GM18511 (cell line): ENCODE results near the gene RABGAP1.

Experiments used
- ATAC-seq: cut with Tn5 transposase; IDR thresholded peaks from one replicate; pipeline ENCODE4 v1.9.1; 2021; ENCODE audit warnings: mild to moderate bottlenecking, moderate library complexity; ENCODE audit not compliant: unreplicated experiment

Gene RABGAP1

DNA sequence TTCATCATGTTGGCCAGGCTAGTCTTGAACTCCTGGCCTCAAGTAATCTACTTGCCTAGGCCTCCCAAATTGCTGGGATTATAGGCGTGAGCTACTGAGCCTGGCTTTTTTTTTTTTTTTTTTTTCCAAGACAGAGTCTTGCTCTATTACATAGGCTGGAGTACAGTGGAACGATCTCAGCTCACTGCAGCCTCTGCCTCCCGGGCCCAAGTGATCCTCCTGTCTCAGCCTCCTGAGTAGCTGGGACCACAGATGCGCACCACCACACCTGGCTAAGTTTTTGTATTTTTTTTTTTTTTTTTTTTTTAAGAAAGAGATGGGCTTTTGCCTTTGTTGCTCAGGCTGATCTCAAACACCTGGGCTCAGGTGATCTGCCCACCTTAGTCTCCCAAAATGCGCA lies 66.4 kb downstream of the RABGAP1 start:
- ATAC-seq = no peak

DNA sequence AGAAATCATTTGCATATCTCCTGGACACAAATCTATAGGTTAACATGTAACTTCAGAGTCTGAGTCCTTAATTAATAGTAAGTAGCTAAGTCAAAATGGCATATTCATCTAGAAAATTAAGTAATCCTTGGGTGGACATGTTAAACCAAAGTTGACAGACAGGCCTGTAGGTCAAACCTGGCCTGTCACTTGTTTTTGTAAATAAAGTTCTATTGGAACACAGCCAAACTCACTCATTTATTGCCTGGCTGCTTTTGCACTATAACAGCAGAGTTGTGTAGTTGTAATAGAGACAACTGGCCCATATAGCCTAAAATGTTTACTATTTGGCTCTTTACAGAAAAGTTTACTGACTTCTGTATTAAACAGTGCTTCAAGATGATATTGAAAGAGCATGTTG lies 68.1 kb downstream of the RABGAP1 start:
- ATAC-seq = no peak

DNA sequence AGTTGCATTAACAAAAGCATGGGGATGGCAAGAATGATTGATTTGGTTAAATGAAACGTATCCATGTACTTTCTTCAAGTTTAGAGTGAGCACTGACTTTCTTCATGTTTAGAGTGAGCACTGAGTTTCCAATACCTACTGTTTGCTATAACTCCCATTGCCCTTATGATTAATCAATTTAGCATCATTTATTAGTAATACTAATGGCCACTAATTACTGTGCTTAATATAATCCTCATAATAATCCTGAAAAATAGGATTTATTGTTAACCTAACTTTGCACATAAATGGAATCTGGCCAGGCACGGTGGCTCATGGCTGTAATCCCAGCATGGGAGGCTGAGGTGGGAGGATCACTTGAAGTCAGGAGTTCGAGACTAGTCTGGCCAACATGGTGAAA lies 70.6 kb downstream of the RABGAP1 start:
- ATAC-seq = no peak

DNA sequence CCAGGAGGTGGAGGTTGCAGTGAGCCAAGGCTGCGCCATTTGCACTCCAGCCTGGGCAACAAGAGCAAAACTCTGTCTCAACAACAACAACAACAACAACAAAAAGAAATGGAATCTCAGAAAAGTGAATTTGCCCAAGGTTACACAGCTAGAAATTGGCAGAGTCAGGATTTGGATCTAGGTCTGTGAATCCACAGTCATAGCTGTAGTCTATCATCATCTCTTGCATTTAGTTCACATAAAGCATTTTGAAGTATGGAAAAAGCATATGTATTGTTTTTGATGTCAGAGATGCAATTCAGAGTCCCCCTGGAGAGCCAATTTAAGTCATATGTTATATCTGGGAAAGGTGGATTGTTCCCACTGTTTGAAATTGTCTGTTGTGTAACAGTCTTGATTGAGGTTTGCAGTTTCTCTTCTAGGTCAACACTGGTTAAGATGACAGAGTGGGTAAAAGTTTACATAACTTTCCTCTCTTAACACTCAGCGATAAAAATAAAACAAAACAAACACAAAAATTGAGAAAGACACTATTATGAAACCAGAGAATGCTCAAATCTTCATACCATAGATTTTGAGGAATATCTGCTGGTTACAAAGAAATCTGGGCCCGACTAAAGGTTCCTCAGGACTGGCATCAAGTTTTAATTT lies 71.2 kb downstream of the RABGAP1 start:
- ATAC-seq = no peak

DNA sequence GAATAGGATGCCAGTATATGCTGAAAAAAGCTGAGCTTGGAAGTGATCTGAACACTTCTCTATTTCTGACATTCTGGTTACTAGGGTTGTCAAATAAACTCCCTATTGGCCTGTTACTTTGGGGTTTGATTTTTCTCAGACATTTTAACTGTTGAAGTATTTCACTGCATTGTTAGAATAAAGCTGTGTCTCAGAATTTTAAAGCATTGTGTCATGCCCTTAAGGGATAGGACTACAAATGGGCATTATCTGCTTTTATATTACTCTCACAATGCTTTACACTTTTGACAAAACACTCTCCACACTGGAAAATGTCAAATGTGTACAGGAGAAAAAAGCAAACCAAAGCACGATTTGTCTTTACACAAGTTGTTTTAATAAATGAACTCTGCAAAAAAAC lies 75.8 kb downstream of the RABGAP1 start:
- ATAC-seq = no peak

DNA sequence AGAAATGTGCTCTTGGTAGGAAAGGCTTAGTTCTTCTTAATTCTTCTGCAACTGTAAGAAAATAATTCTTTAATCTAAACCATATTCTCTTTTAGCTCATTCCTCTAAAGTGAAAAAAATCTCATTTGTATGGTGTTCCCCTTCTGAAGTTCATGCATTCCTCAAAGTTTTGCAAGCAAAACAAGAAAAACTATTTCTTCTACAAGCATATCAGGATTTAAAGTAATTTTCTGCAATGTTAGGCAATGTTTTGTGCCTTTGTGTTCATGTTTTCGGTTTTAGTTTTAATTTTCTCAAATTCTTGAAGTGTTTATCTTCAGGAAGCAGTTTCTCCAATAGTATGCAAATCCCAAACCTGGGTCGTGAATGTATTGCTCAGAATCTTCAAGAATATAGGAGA lies 80.0 kb downstream of the RABGAP1 start:
- no peak for ATAC-seq

DNA sequence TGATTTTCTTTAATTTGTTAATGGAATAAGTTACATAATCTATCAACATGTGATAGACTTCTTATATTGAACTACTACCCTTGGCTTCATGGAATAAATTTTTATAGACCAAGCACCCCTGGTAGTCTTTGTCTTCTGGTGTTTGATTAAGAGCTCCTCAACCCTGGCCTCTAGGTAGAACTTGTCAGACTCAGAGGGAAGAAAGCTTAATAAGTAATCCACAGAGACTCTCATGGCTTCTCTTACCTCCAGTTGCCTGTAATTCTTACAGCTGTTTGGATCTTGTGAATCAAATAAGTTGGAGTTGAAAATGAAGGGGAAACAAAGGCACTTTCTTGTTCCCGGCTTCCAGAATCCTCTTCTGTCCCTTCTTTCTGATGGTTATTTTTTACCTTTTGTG lies 85.6 kb downstream of the RABGAP1 start:
- ATAC-seq = no peak

DNA sequence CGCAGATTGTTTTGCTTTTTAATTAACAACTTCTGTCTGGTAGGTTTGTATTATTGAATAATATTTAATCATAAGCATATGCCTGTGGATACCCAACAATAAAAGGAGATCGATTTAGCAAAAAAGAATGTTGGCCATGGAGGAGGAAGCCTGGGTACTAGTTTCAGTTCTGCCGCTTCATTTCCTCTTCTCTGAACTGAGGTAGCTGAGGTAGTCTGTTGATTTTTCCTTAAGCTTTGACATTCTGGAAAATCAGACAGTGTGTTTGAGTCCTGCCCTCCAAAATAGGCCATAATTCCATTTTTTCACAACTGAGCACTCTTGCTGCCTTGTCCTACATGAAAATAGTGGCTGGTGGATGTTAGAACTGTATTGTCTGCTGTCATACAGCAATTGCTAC lies 86.7 kb downstream of the RABGAP1 start:
- ATAC-seq = no peak

DNA sequence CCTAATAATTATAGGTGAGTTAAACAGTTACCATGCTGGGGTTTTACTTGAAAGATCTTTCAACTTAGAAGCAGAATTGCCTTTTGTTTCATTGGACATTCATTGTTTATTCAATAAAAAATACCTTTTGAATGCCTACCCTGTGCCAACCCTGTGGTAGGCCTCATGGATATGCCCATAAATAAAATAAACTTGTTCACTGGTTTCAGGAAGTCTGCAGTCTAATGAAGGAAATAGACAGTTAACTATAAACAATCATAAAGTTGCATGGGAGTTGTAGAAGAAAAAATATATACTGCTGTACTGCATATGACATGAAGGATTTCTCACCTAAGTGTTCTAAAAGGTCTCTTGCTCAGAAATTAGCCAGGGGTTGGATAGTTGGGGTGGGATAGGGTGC lies 87.3 kb downstream of the RABGAP1 start:
- no peak for ATAC-seq

DNA sequence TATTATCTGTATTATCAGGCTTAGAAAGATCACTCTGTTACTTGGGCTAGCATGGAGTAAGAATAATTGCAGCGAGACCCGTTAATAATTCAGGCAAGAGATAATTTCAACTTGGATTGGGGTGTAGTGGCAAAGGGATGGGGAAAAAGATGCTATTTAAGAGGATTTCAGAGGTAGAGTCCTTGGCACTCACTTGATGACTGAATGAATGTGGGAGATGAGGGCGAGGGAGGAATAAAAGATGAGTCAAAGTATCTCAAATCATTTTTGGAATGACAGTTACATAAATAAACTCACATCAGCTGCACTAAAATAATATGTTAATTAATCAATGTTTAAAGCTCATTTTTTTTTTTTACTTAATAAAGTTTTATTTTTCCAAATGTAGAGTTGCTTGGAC lies 88.2 kb downstream of the RABGAP1 start:
- ATAC-seq = no peak

DNA sequence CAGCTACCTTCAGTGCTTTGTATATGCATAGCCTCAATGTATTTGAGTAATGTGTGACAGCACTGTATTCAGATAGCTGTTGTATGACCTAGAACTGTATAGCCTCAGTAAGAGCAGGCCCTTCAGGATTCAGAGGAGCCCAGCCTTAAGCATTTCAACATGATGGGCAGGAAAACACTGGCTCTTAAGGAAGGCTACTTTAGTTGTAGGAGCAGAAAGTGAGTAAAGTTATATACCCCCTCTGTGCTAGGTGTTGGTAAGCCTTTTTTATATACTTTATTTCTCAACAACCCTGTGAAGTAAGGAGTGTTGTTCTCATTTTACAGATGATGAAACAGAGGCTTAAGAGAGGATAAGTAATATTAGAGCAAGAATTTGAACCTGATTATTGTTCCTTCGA lies 91.1 kb downstream of the RABGAP1 start:
- ATAC-seq = no peak

DNA sequence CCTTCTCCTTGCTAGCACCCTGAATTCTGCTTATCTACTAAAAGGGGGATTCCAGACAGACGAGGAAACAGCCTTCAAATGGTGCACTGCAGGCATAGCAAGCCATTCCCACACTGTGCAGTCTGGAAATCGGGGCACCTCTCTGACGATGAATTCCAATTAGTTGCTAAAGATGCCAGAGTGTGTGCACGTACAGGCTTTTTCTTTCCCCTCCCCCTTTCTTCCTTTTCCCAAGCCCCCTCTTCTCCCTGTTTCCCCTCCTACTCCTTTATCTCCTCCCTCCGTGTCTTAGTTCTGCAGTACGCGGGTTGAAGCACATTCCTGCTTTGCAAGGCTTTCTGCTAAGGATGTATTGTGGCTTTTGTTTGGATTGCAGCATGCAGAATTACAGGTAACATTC lies 92.5 kb downstream of the RABGAP1 start, which contains the start of gene GPR21:
Gene GPR21 (plus strand): TSS at position 316 of the 400 bp plus-strand sequence. CDS start 900 bp downstream, outside the sequence.
- ATAC-seq = no peak

DNA sequence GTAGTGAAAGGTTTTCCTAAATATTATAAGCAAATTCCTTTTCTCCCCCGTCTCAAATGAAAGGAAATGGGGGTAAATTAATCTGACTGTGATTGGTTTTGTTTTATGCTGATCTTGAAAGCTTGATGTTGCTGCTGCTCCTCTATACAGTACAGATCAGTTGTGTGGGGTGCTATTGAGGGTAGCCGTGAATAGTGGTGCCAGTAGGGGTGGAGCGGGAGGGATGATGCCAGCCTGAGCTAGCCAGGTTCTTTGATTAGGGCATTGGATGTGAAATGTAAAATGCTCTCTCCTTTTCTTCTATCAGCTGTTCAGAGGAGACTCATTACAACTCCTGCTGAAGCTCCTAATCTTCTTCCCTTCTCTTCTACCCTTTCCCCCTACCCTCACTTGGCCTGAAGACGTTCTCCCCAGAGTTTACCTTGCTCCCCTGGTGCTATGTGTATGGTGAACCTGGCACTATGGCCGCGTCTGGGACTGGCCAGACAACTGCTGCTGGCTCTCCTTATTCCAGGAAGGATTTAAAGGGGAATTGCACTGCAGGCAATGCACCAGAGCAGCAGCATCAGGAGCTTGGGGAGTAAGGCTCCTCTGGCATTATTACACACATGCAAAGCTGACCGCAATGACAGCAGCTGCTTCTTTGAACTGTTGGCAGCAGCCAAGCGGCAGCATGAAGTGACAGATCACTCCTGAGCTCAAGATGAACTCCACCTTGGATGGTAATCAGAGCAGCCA lies 93.2 kb downstream of the RABGAP1 start:
- ATAC-seq = no peak

DNA sequence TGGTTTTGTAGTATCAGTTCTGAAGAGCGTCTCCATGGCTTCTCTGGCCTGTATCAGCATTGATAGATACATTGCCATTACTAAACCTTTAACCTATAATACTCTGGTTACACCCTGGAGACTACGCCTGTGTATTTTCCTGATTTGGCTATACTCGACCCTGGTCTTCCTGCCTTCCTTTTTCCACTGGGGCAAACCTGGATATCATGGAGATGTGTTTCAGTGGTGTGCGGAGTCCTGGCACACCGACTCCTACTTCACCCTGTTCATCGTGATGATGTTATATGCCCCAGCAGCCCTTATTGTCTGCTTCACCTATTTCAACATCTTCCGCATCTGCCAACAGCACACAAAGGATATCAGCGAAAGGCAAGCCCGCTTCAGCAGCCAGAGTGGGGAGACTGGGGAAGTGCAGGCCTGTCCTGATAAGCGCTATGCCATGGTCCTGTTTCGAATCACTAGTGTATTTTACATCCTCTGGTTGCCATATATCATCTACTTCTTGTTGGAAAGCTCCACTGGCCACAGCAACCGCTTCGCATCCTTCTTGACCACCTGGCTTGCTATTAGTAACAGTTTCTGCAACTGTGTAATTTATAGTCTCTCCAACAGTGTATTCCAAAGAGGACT lies 94.2 kb downstream of the RABGAP1 start:
- no peak for ATAC-seq

DNA sequence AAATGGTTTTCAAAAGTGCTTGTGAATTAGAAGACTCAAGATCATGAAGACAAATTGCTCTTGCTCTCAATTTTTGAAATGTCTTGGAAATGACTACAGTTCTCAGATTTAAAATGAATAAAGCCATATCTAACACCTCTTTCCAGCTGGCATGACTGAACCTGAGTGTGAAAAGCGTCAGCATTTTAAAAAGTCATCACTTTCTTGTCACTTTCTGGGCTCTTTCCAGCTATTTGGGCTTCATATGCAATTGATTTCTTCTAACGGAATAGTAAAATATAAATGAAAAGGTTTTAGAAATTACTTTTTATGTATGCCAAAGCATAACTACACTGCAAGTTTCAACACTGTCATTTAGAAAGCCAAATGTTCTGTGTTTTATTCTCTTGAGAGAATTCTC lies 95.0 kb downstream of the RABGAP1 start:
- no peak for ATAC-seq

DNA sequence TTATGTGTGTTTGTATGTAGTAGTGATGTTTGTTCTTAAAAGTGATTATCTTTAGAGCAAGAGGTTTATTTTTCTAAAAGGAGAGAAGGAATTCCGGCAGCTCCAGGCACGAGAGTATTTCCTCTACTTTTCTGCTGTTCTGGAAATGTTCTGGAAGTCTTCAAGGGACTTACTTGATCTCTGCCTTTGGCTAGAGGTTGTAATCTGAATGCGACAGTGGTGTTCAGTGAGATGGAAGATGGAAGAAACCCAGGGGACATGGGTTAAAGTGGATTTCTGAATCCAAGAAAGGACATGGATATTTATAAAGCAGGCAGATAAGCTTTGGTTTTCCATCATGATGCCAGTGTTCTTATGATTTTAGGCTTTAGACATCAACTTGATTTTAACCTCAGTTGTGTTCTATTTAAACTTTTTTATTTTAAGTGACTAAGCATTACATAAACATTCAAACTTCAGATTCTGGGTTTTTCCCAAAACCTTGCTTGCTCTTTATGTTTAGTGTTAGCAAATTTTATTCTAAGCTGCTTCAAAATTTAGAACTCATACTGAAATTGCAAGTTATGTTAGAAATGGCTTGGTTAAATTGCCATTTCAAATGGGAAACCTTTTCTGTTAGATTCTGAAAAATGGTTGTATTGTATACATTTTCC lies 96.2 kb downstream of the RABGAP1 start:
- ATAC-seq = no peak

DNA sequence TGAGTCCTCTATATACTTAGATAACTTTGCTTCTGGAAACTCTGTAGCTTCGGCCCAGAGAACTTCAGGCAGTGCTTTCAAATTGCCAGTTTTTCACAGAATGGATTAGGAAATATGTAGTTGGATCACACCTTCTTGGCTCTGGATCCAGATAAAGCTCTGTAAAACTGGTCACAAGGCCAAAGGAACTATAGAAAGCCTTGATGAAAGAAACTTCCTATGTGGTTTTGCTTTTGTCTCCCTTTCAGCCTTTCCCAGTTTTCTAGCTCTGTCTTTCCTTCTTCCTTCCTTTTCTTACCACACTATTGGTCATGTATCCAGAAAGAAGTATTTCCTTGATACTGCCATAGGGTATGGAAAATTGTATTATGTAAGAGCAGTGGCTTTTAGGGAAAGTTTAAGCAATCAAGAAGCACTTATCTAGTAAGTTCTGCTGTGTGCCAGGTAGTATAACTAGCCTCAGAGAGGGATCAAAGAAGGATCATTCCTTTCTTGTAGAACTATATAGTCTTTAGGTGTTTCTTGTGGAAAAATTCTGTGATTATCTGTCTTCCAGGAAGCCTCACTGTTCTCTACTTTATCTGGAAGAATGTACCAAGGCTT lies 98.9 kb downstream of the RABGAP1 start:
- ATAC-seq = no peak

DNA sequence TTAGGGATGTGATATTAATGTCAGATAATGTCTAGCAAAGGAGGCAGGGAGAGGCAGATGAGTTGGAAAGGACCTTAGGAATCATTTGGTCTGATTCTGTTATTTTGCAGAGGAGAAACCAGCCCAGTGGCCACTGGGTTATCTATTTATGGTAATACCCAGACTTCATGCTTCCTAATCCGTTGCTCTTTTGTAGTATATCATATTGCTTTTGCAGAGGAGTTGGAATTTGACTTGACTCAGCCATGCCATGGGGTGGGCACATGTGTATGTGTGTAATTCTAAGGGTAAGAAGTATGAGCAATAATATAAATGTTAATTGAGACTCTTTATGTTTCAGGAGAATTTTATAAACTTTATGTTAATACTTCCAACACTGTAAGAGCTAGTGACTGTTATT lies 100.0 kb downstream of the RABGAP1 start:
- ATAC-seq = no peak

DNA sequence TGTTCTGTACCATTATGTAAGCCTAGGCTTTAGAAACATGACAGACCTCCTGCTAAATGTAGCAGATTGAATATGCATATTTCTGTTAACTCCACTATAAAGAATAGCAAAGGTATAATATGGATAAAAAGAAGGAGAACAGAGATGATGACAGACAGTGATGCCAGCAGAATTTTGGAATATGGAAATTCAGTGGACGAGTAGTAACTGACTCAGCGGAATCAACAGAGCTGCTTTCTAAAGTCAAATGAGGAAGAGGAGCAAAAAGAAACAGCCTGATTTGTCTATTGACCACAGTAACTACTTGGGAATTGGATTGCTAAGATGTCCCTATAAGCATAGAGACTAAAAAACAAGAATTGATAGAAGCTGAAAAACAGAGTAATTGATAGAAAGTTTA lies 100.7 kb downstream of the RABGAP1 start:
- no peak for ATAC-seq

DNA sequence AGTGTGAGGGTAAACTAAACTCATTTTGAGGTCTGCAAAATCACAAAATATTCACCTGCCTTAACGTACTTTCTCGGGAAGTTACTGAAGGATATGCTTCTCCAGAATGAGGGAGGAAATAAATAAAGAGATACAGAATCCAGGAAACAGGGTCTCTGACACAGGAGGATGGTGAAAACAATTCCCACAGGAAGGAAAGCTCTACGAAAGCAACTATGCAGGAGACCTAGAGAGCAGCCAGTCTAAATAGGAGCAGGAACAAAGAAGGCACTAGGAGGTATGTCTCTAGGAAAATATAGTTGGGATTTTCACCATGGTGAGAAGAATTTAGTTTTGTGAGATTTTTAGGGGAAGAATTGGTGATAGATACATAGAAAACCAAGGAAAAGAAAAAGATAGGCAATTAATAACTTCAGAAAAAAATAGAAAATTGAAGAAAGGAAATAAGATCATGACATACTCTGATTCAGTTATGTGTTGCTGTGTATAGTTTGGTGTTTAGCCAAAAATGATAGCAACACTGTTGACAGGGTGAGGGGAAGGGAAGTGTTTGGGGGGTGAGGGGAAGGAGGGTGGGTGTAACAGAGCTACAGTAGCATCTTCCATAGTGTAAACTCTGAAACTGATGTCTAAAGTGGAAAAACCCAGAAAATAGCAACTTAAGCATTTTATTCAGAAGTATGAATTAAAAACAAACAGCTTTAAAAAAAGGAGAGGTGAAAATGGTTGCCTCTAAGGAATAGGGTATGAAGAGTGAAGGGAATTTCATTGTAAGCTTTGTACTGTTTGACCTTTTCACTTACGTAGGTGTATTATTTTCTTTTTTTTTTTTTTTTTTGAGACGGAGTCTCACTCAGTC lies 102.5 kb downstream of the RABGAP1 start:
- no peak for ATAC-seq
